ENCODE measurements around the gene ZSCAN20. TPM values are rescaled to one million over a fixed set of nuclear protein-coding genes. Genes with fewer than 3 reads are reported as not detected.

The ZSCAN20 gene
- polyA plus RNA-seq, 1 donor (not counting 4 experiments of a cell fraction or from before 2014, with no cell fraction given) = 3.1 TPM

DNA sequence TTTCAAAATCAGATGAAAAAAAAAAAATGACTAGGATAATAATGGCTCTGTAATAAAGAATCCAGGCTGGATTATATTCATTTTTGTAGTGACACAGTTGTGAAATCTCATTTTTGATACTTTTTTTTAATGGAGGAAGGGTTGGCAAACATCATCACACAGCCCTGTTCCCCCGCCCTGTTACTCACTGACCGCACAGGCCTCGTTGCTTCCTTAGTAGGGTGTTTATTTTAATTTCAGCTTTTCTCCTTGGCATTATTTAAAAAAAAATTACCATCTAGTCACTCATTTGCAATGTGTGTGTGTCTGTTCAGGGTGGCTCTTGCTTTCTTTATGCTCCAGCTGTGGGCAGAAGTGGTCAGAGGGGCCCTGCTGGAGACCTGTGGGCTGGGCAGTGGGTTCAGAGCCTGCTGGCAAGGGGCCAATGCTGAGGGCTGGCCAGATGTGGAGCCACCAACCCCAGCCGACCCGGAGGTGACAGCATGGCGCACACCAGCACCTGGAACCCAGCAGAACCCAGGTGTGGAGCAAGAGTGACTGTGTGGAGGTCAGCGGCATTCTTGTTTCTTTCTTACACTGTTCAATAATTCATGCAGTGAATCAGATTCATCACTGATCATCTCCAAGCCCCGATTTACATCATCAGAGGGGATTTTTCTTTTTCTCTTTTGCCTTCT is 44.6 kb downstream of the ZSCAN20 start:
- Histone ChIP-seq H3K4me1 (ENCODE audit: control insufficient read depth, extremely low read depth, insufficient read depth, low read length) (no peaks in the 10 kb centered on the region), H3K27ac (ENCODE audit: control insufficient read depth, insufficient read depth, low read length) (no peak overlapping the region), H3K36me3 (ENCODE audit: control insufficient read depth in 2 of 2, extremely low read depth in 1 of 2, insufficient read depth in 2 of 2, low read length in 2 of 2) (no peaks in the 10 kb centered on the region), H3K9ac (ENCODE audit: control insufficient read depth, extremely low read depth, insufficient read depth, low read length) (no peak overlapping the region), H3K4me2 (ENCODE audit: control insufficient read depth, extremely low read depth, insufficient read depth, low read depth, low read length) (no peak overlapping the region), H3K9me3 (ENCODE audit: control insufficient read depth, low read depth, low read length) (no peaks in the 10 kb centered on the region), H2AFZ (ENCODE audit: control insufficient read depth, low read length) (no peak overlapping the region), H3K9me1 (ENCODE audit: control insufficient read depth, extremely low read depth, insufficient read depth, low read length) (no peaks in the 10 kb centered on the region), H3K4me3 (ENCODE audit: control insufficient read depth in 2 of 3, extremely low read depth in 1 of 3, insufficient read depth in 2 of 3, low read depth in 1 of 3, low read length in 3 of 3) (no peak overlapping the region), H4K20me1 (ENCODE audit: control insufficient read depth, extremely low read depth, insufficient read depth, low read length) (no peaks in the 10 kb centered on the region), H3K27me3 (ENCODE audit: control insufficient read depth, extremely low read depth, insufficient read depth, low read length) (no peaks in the 10 kb centered on the region), H3K79me2 (ENCODE audit: control insufficient read depth, insufficient read depth, low read length) (no peaks in the 10 kb centered on the region)
- no peak for FAIRE-seq
- TF ChIP-seq EZH2 (IDR thresholded peaks at IDR 0.05; ENCODE audit: low read length) = no peak
- TF ChIP-seq, protein P1, sequence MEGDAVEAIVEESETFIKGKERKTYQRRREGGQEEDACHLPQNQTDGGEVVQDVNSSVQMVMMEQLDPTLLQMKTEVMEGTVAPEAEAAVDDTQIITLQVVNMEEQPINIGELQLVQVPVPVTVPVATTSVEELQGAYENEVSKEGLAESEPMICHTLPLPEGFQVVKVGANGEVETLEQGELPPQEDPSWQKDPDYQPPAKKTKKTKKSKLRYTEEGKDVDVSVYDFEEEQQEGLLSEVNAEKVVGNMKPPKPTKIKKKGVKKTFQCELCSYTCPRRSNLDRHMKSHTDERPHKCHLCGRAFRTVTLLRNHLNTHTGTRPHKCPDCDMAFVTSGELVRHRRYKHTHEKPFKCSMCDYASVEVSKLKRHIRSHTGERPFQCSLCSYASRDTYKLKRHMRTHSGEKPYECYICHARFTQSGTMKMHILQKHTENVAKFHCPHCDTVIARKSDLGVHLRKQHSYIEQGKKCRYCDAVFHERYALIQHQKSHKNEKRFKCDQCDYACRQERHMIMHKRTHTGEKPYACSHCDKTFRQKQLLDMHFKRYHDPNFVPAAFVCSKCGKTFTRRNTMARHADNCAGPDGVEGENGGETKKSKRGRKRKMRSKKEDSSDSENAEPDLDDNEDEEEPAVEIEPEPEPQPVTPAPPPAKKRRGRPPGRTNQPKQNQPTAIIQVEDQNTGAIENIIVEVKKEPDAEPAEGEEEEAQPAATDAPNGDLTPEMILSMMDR (optimal IDR thresholded peaks at IDR 0.05 in 1 of 3, IDR thresholded peaks at IDR 0.05 in 1 of 3, conservative IDR thresholded peaks at IDR 0.05 in 1 of 3; ENCODE audit: extremely low read depth in 1 of 3, insufficient read depth in 2 of 3, low read length in 3 of 3) = no peak
- dilution Hi-C loops (cut with MboI; ENCODE audit: extremely low pct_ligation_motif_present, low sequenced_read_pairs) = no loop called here
- no peak for DNase-seq (ENCODE audit: low read depth, low spot score)

DNA sequence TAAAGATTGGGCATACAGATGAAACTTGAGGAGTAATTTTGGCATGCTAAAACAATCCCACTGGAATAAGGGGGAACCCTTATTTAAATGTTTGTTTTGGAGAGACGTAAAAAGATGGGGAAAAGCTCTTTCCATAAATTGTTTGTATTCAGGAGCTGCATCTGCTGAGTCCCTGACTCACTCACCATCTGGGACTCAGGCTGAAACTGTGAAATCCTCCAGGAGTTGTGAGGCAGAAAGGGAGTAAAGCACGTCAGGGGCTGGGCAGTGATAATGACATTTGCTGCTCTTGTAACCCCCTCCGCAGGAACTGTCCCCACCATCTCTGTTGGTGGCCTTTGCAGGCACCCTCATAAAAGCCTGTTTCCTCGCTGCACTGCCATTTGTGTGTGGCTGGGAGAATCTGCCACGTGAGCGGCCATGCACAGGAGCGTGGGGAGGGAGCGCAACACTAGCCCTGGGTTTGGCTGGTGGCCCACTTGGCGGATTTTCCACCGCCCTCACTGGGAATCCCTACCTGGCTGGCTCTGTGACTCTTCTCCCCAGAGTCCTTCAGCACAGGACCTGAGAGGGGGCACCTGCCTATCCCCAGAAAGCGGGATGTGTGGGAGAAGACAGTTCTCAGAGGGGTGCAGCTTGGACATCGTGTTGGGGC is 45.3 kb downstream of the ZSCAN20 start:
- H3K4me3 ChIP-seq (ENCODE audit: control insufficient read depth in 2 of 3, extremely low read depth in 1 of 3, insufficient read depth in 2 of 3, low read depth in 1 of 3, low read length in 3 of 3) = no peak overlapping the region

More for the DNA sequence above, 45.3 kb downstream of the ZSCAN20 start:
- TF ChIP-seq, protein P1 (optimal IDR thresholded peaks at IDR 0.05 in 1 of 3, IDR thresholded peaks at IDR 0.05 in 1 of 3, conservative IDR thresholded peaks at IDR 0.05 in 1 of 3; ENCODE audit: extremely low read depth in 1 of 3, insufficient read depth in 2 of 3, low read length in 3 of 3) = no peak
- no peak for TF ChIP-seq EZH2 (IDR thresholded peaks at IDR 0.05; ENCODE audit: low read length)
- H3K9me1 ChIP-seq (ENCODE audit: control insufficient read depth, extremely low read depth, insufficient read depth, low read length) = no peaks in the 10 kb centered on the region
- H3K27me3 ChIP-seq (ENCODE audit: control insufficient read depth, extremely low read depth, insufficient read depth, low read length) = no peaks in the 10 kb centered on the region
- dilution Hi-C loops (cut with MboI; ENCODE audit: extremely low pct_ligation_motif_present, low sequenced_read_pairs) = no loop called here
- H3K9me3 ChIP-seq (ENCODE audit: control insufficient read depth, low read depth, low read length) = no peaks in the 10 kb centered on the region
- H3K79me2 ChIP-seq (ENCODE audit: control insufficient read depth, insufficient read depth, low read length) = no peaks in the 10 kb centered on the region
- H2AFZ ChIP-seq (ENCODE audit: control insufficient read depth, low read length) = no peak overlapping the region
- H3K4me1 ChIP-seq (ENCODE audit: control insufficient read depth, extremely low read depth, insufficient read depth, low read length) = no peaks in the 10 kb centered on the region
- DNase-seq (ENCODE audit: low read depth, low spot score) (no peak), FAIRE-seq (no peak)
- no peak overlapping the region for H3K4me2 ChIP-seq (ENCODE audit: control insufficient read depth, extremely low read depth, insufficient read depth, low read depth, low read length)
- H3K36me3 ChIP-seq (ENCODE audit: control insufficient read depth in 2 of 2, extremely low read depth in 1 of 2, insufficient read depth in 2 of 2, low read length in 2 of 2) = no peaks in the 10 kb centered on the region
- H3K27ac ChIP-seq (ENCODE audit: control insufficient read depth, insufficient read depth, low read length) = no peak overlapping the region
- H4K20me1 ChIP-seq (ENCODE audit: control insufficient read depth, extremely low read depth, insufficient read depth, low read length) = no peaks in the 10 kb centered on the region
- no peak overlapping the region for H3K9ac ChIP-seq (ENCODE audit: control insufficient read depth, extremely low read depth, insufficient read depth, low read length)

All from keratinocyte (primary cell).